HG02678 (cell line): ENCODE measurements around the gene NEK5.

Experiments
- ATAC-seq: cut with Tn5 transposase; IDR thresholded peaks from one replicate; pipeline ENCODE4 v1.9.1; 2021; ENCODE audit warnings: mild to moderate bottlenecking, moderate library complexity; ENCODE audit not compliant: unreplicated experiment

Gene NEK5

DNA sequence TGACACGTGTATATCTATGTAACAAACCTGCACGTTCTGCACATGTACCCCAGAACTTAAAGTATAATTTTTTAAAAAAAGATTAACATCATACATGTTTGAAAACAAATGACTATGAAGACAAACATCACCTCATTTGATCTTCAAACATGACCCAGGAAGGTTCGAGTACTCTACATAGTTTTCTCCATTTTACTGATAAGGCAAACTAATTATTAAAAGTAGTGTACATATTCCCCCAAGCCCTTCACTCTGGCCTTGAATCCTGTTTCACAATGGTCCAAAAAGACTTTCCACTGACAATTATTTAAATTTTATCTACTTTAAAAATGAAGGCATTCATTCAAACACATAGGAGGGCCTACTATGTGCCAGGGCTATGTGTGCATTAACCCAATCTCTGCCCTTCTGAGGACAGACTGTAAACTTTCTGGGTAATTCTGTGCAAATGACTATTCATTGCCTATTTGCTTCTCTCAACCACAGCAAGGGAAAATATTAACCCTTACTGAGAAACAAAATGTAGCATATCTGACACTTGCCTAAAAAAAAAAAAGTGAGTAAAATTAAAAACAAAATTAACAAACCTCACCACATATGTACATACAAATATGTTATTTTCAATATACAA, 139.8 kb downstream of the NEK5 start:
- ATAC-seq, result no peak
